ENCODE results near the gene KCNMB1.

GRCh38 chr5:170387775-170388639 is 1.2 kb downstream of the KCNMB1 start:
- TF ChIP-seq CTCF (IDR thresholded peaks at IDR 0.05) (no peak), EZH2 (IDR thresholded peaks at IDR 0.05; ENCODE audit: borderline replicate concordance, insufficient read depth, low read depth, low read length, poor library complexity, severe bottlenecking) (no peak)

All from B cell (primary cell).